ENCODE data around the gene CFAP74. TPM values are rescaled to one million over a fixed set of nuclear protein-coding genes. Genes with fewer than 3 reads are reported as not detected.

The CFAP74 gene
- total and polyA plus RNA-seq, 8 donors, result 0.23 to 4.7 (median 2.8) TPM

GRCh38 chr1:1873186-1873585, 130.4 kb downstream of the CFAP74 start:
- Histone ChIP-seq H3K4me1 (peaks cover 18 to 100% of the 10 kb centered on the region in 2 donors), H3K9me3 (no peaks in the 10 kb centered on the region), H3K27me3 (no peaks in the 10 kb centered on the region), H3K4me3 (no peak overlapping the region), H3K27ac (no peak overlapping the region), H3K36me3 (peaks cover 0 to 40% of the 10 kb centered on the region in 2 donors)
- intact Hi-C loops (cut with DNase I), result no loop called here
- DNase-seq, result peak in 1 of 4 donors; percentile 63
- TF ChIP-seq, protein P1, sequence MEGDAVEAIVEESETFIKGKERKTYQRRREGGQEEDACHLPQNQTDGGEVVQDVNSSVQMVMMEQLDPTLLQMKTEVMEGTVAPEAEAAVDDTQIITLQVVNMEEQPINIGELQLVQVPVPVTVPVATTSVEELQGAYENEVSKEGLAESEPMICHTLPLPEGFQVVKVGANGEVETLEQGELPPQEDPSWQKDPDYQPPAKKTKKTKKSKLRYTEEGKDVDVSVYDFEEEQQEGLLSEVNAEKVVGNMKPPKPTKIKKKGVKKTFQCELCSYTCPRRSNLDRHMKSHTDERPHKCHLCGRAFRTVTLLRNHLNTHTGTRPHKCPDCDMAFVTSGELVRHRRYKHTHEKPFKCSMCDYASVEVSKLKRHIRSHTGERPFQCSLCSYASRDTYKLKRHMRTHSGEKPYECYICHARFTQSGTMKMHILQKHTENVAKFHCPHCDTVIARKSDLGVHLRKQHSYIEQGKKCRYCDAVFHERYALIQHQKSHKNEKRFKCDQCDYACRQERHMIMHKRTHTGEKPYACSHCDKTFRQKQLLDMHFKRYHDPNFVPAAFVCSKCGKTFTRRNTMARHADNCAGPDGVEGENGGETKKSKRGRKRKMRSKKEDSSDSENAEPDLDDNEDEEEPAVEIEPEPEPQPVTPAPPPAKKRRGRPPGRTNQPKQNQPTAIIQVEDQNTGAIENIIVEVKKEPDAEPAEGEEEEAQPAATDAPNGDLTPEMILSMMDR (IDR thresholded peaks at IDR 0.05), result no peak
- ATAC-seq, result peak; percentile 83

GRCh38 chr1:1872329-1872994, 131.1 kb downstream of the CFAP74 start:
- no peaks in the 10 kb centered on the region for H3K9me3 ChIP-seq
- peaks cover 18 to 99% of the 10 kb centered on the region in 2 donors for H3K4me1 ChIP-seq
- DNase-seq, result no peak
- TF ChIP-seq, protein P1 (IDR thresholded peaks at IDR 0.05), result no peak
- ATAC-seq, result no peak
- no peak overlapping the region for H3K4me3 ChIP-seq
- H3K27ac ChIP-seq, result no peak overlapping the region
- H3K36me3 ChIP-seq, result peaks cover 0 to 38% of the 10 kb centered on the region in 2 donors
- intact Hi-C loops (cut with DNase I), result no loop called here
- no peaks in the 10 kb centered on the region for H3K27me3 ChIP-seq

Other genes with a start within 250 kb of the CFAP74 start
- gene NADK, start 225.3 kb downstream of the CFAP74 start, total RNA-seq, result 100 to 1,000 TPM in 1 of 2 donors, 10 to 100 TPM in 1; 82.3 to 126 TPM
- 10 to 100 TPM; 37.2 to 58.2 (median 42.4) TPM for gene NADK, start 225.3 kb downstream of the CFAP74 start, polyA plus RNA-seq (ENCODE audit: insufficient read length in 6 of 6)
- gene GNB1, start 112.7 kb downstream of the CFAP74 start, total RNA-seq, result 100 to 1,000 TPM; 347 to 360 TPM
- gene GNB1, start 112.7 kb downstream of the CFAP74 start, polyA plus RNA-seq (ENCODE audit: insufficient read length in 6 of 6), result 100 to 1,000 TPM; 241 to 301 (median 264) TPM
- gene CALML6, start 88.5 kb downstream of the CFAP74 start, total RNA-seq, result 1 to 10 TPM in 1 of 2 donors, under 1 TPM in 1; 0.67 to 1.0 TPM
- gene CALML6, start 88.5 kb downstream of the CFAP74 start, polyA plus RNA-seq (ENCODE audit: insufficient read length in 6 of 6), result 1 to 10 TPM in 3 of 6 donors, under 1 TPM in 3; 0.69 to 1.5 (median 0.98) TPM
- 1 to 10 TPM; 1.2 to 1.6 TPM for gene TMEM52, start 84.5 kb downstream of the CFAP74 start, total RNA-seq
- 1 to 10 TPM; 1.9 to 4.1 (median 2.7) TPM for gene TMEM52, start 84.5 kb downstream of the CFAP74 start, polyA plus RNA-seq (ENCODE audit: insufficient read length in 6 of 6)
- under 1 TPM; 0.31 to 0.50 TPM for gene GABRD, start 15.6 kb upstream of the CFAP74 start, total RNA-seq
- gene GABRD, start 15.6 kb upstream of the CFAP74 start, polyA plus RNA-seq (ENCODE audit: insufficient read length in 6 of 6), result 10 to 100 TPM in 3 of 6 donors, 1 to 10 TPM in 3; 8.9 to 14.2 (median 9.8) TPM
- 100 to 1,000 TPM; 100 to 129 TPM for gene PRKCZ, start 46.6 kb upstream of the CFAP74 start, total RNA-seq
- 10 to 100 TPM; 37.5 to 49.4 (median 46.0) TPM for gene PRKCZ, start 46.6 kb upstream of the CFAP74 start, polyA plus RNA-seq (ENCODE audit: insufficient read length in 6 of 6)
- gene FAAP20, start 191.0 kb upstream of the CFAP74 start, total RNA-seq, result 10 to 100 TPM; 51.6 to 69.7 TPM
- gene FAAP20, start 191.0 kb upstream of the CFAP74 start, polyA plus RNA-seq (ENCODE audit: insufficient read length in 6 of 6), result 10 to 100 TPM; 29.5 to 58.1 (median 38.5) TPM
- 10 to 100 TPM; 75.8 to 89.0 TPM for gene SKI, start 224.5 kb upstream of the CFAP74 start, total RNA-seq
- gene SKI, start 224.5 kb upstream of the CFAP74 start, polyA plus RNA-seq (ENCODE audit: insufficient read length in 6 of 6), result 10 to 100 TPM; 55.8 to 82.3 (median 71.0) TPM